HG03565 (cell line): Measurements from ENCODE around the gene CPA4.
"Not testable (repeated sequence)": the region's sequence is repeated elsewhere in the genome, so short reads cannot be mapped to it uniquely, and the experiment has no call there.

Experiments
- ATAC-seq: cut with Tn5 transposase; IDR thresholded peaks from one replicate; pipeline ENCODE4 v1.9.1; 2021; ENCODE audit warnings: mild to moderate bottlenecking, moderate library complexity; ENCODE audit not compliant: unreplicated experiment

The CPA4 gene, protein sequence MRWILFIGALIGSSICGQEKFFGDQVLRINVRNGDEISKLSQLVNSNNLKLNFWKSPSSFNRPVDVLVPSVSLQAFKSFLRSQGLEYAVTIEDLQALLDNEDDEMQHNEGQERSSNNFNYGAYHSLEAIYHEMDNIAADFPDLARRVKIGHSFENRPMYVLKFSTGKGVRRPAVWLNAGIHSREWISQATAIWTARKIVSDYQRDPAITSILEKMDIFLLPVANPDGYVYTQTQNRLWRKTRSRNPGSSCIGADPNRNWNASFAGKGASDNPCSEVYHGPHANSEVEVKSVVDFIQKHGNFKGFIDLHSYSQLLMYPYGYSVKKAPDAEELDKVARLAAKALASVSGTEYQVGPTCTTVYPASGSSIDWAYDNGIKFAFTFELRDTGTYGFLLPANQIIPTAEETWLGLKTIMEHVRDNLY

DNA sequence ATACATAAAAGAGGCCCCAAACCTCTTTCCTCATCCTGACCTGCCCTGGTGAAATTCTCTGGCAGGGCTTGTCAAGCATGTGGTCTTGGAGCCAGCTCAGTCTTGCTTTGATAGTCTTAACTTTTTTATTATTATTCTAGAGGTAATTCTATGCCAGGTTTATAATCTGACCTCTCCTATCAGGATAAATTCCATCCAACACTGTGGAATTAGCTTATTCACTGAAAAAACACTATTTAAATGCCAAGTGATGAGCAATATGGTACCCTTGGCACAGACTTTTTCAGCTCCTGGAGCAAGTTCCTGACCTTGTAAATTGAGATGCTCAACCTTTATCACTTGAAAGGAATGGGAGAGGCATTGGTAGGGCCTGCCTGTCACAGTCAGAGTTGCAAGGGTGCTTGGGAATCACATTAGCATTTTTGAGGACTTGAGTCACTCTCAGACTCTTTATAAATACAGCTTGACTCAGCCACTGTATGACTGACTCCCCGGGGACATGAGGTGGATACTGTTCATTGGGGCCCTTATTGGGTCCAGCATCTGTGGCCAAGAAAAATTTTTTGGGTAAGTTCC, at the start of gene CPA4:
CPA4 (plus strand) TSS at position 480 of the 576 bp plus-strand sequence; CDS start at position 500, 20 bp downstream.
- ATAC-seq = no peak

DNA sequence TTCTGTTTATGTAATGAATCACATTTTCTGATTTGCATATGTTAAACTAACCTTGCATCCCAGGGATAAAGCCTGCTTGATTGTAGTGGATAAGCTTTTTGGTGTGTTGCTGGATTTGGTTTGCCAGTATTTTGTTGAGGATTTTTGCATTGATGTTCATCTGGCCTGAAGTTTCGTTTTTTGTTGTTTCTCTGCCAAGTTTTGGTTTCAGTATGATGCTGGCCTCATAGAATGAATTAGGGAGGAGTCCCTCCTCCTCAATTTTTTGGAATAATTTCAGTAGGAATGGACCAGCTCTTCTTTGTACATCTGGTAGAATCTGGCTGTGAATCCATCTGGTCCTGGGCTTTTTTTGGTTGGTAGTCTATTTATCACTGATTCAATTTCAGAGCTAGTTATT, 49.5 kb upstream of the CPA4 start:
- ATAC-seq = not testable (repeated sequence)

DNA sequence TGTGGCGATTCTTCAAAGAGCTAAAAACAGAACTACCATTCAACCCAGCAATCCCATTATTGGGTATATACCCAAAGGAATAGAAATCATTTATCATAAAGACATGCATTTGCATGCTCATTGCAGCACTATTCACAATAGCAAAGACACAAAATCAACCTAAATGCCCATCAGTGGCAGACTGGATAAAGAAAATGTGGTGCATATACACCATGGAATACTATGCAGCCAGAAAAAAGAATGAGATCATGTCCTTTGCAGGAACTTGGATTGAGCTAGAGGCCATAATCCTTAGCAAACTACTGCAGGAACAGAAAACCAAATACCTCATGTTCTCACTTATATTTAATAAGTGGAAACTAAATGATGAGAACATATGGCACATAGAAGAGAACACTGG, 46.5 kb upstream of the CPA4 start:
- not testable (repeated sequence) for ATAC-seq

DNA sequence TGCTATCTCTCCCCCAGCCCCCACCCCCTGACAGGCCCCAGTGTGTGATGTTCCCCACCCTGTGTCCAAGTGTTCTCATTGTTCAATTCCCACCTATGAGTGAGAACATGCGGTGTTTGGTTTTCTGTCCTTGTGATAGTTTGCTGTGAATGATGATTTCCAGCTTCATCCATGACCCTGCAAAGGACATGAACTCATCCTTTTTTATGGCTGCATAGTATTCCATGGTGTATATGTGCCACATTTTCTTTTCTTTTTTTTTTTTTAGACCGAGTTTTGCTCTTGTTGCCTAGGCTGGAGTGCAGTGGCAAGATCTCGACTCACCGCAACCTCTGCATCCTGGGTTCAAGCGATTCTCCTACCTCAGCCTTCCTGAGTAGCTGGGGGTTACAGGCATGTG, 44.1 kb upstream of the CPA4 start:
- not testable (repeated sequence) for ATAC-seq

DNA sequence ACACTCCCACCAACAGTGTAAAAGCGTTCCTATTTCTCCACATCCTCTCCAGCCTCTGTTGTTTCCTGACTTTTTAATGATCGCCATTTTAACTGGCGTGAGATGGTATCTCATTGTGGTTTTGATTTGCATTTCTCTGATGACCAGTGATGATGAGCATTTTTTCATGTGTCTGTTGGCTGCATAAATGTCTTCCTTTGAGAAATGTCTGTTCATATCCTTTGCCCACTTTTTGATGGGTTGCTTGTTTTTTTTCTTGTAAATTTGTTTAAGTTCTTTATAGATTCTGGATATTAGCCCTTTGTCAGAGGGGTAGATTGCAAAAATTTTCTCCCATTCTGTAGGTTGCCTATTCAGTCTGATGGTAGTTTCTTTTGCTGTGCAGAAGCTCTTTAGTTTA, 43.3 kb upstream of the CPA4 start:
- not testable (repeated sequence) for ATAC-seq

DNA sequence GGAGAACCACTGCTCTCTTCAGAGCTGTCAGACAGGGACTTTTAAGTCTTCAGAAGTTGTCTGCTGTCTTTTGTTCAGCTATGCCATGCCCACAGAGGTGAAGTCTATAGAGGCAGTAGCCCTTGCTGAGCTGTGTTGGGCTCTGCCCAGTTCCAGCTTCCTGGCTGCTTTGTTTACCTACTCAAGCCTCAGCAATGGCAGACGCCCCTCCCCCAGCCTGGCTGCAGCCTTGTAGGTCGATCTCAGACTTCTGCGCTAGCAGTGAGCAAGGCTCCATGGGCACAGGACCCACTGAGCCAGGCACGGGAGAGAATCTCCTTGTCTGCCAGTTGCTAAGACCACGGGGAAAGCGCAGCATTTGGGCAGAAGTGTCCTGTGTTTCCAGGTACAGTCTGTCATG, 38.4 kb upstream of the CPA4 start:
- ATAC-seq = no peak

DNA sequence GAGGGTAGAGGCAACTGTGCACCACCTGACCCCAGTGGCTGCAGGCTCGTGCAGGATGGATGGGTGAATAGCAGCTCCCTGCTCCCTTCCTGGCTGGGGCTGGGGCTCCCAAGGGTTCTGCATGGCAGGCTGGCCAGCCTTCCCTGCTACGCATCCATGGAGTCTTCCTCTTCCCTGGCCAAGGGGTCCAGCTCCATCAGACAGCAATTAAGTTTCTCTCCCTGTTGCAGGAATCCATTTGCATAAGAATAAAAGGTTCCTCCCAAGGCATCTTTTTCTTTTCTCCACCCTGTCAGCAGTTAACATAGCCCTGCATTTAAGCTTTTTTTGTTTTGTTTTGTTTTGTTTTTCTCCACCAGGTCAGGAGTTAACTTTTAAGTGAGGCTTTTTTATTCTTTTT, 36.3 kb upstream of the CPA4 start:
- no peak for ATAC-seq

DNA sequence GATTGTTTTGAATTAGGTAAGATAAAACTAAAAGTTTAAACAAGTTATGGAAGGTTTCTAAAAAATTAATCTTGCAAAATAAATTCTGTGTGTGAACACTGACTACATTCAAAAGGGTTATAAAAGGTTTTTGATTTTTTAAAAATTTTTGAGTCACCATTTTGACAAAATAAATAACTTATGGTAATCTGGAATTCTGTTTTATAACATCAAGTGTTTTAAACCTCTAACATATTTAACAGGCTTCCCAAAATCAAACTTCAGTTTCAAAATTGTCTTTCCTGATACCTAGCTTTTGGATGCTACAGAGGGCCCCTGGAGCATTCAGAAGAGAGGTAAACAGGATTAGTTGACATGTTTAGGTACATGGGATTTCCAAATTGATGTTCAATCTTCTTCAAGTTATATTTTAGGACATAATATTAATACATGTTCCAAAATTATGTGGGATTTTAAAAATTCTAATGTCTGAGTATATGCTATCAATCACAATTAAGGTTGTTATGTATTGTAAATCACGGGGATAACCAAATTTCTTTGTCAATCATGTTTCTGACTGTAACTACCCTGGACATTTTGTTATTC, 34.4 kb upstream of the CPA4 start:
- ATAC-seq = no peak

DNA sequence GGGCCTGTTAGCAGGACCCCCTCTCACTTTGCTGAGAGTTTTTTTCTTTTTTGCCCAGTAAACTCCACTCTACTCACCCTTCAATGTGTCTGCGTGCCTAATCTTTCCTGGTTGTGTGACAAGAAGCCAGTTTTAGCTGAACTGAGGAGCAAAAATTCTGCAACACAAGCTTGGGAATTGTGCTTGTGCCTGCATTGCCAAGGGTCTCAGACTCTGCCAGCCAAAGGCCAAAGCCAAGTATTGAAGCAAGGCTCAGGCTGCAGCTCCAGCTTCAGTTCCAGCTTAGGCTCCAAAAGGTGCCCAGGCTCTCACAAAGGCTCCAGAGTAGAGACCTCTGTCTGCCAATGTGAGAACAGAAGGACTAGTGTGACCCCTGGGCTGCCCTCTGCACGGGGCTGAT, 30.5 kb upstream of the CPA4 start:
- ATAC-seq = no peak

DNA sequence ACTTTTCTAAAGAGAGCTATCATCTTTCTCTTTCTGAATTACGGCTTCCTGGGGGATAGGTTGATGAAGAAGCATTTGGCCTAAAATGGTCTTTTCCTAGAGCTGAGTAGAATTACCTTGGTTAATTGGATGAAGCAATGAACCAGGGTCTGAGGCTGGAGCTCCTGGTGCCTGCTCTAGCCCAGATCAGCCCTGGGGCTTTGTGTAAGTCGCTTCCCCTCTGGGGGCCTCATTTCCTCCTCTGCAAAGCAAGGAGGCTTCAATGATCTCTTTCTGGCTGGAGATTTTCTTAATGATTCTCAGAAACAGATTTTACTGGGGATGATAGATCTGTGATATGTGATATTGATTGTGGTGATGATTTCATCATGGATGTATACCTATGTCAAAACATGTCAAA, 29.8 kb upstream of the CPA4 start:
- ATAC-seq = no peak

DNA sequence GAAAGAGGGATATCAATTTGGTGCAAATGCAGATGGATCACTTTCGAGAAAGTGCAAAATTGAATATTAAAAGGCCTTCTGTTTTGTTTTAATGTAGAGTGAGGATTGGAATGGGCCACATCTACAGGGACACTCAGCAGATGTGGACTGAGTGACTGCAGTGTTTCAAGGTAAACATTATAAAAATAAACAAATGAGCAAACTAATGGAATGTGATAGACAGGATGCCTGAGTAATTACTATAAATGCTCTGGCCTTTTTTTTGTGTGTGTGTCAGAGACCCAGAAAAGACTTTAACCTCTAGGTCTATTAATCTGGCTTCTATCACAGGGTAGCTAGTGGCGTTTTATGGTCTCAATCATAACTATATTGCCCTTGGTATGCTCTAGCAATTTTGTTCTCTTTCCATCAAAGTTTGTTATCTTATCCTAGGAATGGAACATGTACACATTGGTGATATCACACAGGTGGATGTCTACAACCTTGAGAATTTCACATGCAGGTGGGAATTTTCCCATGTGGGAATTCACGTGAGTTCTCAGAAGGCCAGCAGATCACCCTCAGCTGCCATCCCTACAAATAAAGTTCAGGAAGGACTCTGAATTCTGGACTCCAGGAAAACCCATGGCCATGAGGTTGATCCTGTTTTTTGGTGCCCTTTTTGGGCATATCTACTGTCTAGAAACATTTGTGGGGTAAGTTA, 26.6 kb upstream of the CPA4 start, which contains the start of gene CPA2:
CPA2 (plus strand) TSS at position 606 of the 703 bp plus-strand sequence; CDS start at position 625, 19 bp downstream.
- no peak for ATAC-seq

DNA sequence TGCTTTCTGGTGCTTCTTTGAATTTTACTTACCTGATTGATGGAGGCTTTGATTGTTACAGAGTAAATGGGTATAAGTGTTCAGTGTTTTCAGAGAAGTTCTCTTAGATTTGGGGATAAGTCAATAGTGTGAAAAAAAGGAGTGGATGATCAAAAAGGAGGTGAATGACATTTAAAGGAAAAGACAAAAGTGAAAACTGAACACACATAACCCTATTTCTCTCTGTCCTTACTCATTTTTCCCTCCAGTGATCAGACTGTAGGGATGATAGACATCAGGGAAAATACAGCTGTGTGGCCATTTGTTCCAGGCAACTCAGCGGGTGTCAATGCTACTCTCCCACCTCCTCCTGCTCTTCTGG, 26.0 kb upstream of the CPA4 start:
- ATAC-seq = no peak

DNA sequence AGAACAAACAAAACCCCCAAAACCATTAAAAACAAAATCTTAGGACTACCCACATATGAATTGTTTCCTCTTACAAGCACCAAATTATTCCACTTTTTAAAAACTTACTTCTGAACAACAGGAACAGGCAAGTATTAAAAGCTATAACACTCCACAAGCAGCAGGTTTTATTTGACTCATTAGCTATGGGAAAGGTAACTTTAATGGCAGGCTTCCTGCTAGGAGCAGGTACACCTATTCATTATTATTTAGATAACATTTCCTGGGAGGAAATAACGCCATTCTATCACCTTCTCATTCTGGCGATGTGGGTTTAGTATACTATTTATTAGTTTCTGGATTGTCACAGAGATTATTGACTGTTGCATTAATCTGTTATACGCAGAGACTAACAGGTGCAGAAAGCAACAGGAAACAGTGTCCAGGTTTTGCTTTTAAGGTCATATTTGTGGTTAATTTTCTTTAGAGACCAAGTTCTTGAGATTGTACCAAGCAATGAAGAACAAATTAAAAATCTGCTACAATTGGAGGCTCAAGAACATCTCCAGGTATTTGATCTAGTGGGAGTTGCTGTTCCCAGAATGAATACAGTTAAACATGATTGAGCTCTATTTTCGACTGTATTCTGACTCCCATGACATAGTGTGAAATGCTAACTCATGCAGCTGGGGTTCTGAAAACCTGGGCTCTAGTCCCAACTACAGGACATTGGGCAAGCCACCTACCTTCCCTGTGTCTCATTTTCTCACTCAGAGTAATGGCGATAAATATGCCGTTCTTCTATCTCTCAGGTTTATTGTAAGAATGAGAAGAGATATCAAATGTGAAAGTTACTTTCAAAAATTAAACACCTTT, 24.3 kb upstream of the CPA4 start:
- ATAC-seq = no peak

DNA sequence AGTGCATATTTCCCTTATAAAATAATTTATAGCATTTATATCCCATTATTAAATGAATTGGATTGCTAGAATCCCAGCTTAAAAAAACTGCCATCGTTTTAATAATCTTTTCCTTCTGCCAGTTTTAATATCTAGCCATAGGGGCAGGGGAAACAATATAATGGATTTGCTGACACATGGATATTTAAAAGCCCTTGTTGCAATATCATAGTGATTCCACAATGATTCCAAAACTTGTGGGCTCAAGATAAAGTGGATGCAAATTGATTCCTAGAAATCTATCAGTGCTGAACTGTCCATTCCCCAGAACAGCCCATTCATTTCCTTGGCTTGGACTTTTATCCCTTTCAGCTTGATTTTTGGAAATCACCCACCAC, 23.7 kb upstream of the CPA4 start:
- no peak for ATAC-seq

DNA sequence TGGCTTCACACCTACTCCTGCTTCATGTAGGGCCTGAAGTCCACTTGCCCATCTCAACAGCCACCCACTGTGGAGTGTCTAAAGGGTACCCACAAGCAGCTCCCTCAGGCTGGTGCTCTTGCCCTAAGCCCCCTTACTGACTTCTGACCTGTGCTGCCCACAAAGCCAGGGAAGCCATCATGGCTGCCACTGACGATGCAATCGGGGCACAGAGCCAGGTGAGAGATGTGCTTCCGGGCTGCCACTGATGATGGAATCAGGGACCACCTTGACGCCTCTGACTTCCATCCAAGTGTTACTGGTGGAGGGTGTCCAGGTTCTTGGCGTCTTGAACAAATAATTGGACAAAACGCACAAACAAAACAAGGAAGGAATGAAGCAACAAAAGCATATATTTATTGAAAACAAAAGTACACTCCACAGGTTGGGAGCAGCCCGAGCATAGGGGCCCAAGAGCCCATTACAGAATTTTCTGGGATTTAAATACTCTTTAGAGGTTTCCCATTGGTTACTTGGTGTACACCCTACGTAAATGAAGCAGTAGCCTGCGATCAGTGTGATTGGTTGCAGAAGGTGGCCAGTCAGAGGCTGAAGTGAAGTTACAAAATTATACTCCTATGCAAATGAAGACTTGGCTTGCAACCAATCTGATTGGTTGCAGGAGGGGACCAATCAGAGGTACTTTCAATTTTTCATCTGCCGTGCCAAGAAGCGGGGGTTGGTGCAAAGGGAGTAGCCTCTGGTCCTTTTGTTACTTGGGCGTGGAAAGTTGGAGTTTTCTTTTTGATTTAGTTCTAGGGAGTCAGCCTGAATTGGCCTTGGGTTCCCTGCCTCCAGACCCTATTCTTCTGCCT, 21.8 kb upstream of the CPA4 start:
- no peak for ATAC-seq

DNA sequence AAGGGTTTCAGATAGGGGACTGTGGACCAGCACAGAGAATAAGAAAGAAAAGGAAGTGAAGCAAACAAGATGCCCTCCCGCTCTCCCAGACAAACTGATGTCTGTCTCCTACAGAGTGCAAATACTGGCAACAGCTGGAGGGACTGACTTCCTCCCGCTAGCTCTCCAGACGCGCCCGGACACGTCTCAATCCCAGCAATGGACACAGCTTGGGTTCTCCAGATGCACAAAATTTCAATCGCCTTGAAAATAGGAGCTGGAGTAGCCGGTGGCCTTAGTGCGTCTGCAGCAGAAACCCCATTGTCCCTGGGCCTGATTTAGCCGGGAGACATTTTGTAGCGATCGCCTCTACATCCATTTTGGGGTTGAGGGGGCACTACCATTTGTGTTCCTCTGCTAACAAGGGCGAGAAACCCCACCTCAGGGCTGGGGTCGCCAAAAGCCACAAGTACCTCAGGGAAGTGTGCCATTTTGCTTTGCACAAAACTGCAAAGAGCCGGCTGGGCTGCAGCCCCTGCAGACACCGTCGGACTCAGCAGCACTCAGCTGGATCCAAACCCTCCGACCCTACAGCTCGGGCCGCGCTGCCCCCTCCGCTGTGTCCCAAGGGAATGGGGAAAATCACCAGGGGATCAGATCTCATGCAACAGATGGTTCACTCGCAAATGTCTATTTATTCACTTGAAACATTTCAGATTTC, 20.4 kb upstream of the CPA4 start:
- ATAC-seq = no peak

DNA sequence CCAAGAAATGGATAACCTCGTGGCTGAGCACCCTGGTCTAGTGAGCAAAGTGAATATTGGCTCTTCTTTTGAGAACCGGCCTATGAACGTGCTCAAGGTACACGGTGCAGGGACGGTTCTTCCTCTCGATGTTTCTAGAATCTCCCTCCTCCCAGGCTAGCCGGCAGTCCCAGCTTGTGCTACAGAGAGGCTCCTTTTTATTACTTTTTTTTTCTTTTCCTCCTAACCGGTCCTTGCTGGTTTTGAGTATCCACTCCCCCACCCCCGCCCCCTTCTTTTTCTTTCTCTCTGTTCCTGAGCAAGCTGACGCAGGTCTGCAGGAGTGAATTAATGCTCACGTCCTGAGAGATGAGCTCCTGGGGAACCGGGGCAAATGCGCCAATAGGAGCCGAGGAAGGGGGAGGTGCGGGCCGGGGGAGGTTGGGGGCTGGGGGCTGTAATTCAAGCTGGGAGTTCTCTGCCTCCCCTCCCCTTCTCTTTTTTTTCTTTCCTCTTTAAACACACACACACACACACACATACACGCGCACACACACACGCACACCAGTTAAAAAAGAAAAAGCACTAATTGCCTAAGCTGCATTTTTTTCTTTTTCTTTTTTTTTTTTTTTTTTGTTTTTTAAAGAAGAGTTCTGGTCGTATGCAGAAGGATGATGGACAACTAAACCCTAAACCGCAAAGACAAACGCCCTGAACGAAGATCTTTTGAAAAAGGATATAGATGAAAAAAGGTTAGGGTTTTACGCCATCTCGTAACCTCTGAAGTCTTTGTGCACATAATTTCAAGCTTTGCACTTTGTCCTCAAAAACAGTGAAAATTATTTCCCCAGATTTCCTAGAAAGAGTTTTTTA, 19.7 kb upstream of the CPA4 start:
- no peak for ATAC-seq

DNA sequence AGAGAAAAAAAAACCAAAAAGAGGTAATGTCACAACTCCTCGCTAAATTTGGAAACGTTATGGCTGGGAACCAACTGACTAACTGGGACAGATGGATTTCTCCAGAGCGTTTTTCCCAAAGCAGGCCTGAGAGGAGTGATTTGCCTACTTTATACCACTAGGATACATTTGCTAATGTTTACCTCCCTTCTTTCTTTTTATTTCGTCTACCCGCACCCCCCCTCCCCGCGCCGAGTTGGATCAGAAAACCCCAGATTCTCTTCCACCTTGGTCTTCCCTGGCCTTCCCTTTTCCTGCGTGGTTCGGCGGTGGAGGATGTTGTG, 19.1 kb upstream of the CPA4 start:
- no peak for ATAC-seq
